Epithelial cell of esophagus (primary cell): Measurements from ENCODE around the gene ENOSF1.

Source experiments
- DNase-seq: peaks from one replicate; pipeline ENCODE4 v3.0.0; 2010; ENCODE audit warnings: low read depth
- H3K4me3 ChIP-seq: 2 replicates; pipeline ENCODE4 v1.5.1; 2011; ENCODE audit warnings: mild to moderate bottlenecking, low read length, control low read depth
- CTCF ChIP-seq: IDR thresholded peaks from 2 replicates; pipeline ENCODE4 v1.5.1; 2011; ENCODE audit warnings: low read depth, mild to moderate bottlenecking, low read length, control low read depth, inconsistent platforms; ENCODE audit not compliant: insufficient read depth; ENCODE audit errors: missing control alignments

Gene ENOSF1

GRCh38 chr18:666177-666576 lies 46.3 kb downstream of the ENOSF1 start:
- no peak for DNase-seq
- H3K4me3 ChIP-seq, result no peak overlapping the region
- no peak for TF ChIP-seq CTCF

GRCh38 chr18:662197-662596 lies 50.2 kb downstream of the ENOSF1 start:
- DNase-seq, result no peak
- H3K4me3 ChIP-seq, result no peak overlapping the region
- no peak for TF ChIP-seq CTCF

- TF ChIP-seq CTCF, result no peak
- H3K4me3 ChIP-seq, result no peak overlapping the region
- DNase-seq, result no peak
These were observed 52.8 kb downstream of the ENOSF1 start for GRCh38 chr18:659597-659996.

GRCh38 chr18:658947-659533 lies 53.4 kb downstream of the ENOSF1 start:
- no peak for TF ChIP-seq CTCF
- peak overlapping the region; percentile 76 for H3K4me3 ChIP-seq
- DNase-seq, result no peak

GRCh38 chr18:658001-658946 lies 54.2 kb downstream of the ENOSF1 start:
- DNase-seq, result peak; percentile 93
- peak overlapping the region; percentile 76 for H3K4me3 ChIP-seq

GRCh38 chr18:657311-658000 lies 55.0 kb downstream of the ENOSF1 start, which contains the start of gene TYMS:
TSS of gene TYMS (plus strand) at chr18:657653. CDS start at chr18:657743, 90 bp downstream.
- H3K4me3 ChIP-seq, result peak within 1 kb of the TSS; percentile 76
- DNase-seq, result peak; percentile 75
- TF ChIP-seq CTCF, result no peak

More at GRCh38 chr18:658001-658946, 54.2 kb downstream of the ENOSF1 start:
- no peak for TF ChIP-seq CTCF
